ENCODE data around the gene QSOX1. TPM values are rescaled to one million over a fixed set of nuclear protein-coding genes. Genes with fewer than 3 reads are reported as not detected.
A peak's percentile ranks its signal among the peaks of the same experiment; 100 is the strongest.

QSOX1 gene
- total RNA-seq, 1 donor from 2014 or later: 221 TPM

DNA sequence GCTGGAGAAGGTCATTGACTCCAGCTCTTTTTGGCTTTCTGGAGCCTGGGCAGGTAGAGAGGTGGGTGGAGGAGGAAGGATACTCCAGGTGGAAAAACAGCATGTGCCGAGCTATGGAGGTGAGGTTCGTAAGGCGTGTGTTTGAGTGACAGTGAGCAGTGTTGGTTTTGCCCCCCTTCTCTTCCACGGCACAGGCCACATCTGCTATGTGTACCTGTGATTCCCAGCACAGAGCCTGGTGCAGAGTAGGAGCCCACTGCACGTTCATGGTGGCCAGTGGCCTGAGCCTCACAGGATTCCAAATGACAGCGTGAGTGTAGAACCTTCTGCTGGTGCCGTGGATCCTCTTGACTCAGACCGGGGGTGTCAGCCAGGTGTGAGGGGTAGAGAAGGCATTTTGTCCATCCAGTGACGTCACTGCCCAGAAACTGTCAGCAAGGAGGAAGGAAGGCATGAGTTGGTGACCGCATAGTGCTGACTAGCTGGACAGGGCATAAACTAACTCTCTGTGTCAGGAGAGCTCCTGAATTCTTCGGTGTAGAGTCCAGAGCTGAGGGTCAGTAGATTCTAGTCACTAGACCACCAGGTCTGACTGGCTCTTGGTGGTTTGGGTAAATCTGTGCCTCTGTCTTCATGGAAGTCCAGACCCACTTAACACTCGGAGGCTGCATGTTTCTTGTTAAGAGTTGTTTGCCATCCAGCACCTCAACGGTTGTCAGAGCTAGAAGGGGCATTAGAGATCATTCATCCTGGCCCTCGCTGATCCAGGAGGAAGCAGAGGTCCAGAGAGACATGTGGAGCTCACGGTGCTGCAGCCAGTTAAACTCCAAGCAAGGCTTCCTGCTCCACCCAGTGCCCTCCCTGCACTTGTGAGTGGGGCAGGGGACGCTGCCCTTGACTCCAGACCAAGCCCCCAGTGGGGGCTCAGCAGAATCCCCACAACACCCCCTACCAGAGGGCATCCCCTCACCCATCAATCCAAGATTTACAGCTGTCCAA lies 3.8 kb downstream of the QSOX1 start:
- peak overlapping the region; percentile 96 for H3K27ac Mint-ChIP-seq

DNA sequence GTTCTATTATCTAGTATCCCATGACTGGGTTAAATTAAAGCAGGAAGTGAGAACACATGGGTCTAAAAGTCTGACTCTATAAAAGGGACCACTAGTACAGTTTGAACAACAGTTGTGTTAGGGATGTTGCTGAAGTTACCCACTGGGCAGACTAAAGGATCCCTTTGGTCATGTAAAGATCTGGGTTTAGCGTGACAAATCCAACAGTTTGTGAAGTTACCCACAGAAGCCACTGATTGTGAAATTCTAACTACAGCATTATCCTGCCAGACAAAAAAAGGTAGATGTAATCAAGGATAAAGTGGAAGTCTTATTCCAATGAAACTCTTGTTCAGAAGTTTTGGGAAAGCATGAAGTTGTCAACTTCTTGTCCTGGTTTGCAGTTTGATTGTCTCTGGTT lies 5.7 kb downstream of the QSOX1 start:
- TF ChIP-seq, protein P1, sequence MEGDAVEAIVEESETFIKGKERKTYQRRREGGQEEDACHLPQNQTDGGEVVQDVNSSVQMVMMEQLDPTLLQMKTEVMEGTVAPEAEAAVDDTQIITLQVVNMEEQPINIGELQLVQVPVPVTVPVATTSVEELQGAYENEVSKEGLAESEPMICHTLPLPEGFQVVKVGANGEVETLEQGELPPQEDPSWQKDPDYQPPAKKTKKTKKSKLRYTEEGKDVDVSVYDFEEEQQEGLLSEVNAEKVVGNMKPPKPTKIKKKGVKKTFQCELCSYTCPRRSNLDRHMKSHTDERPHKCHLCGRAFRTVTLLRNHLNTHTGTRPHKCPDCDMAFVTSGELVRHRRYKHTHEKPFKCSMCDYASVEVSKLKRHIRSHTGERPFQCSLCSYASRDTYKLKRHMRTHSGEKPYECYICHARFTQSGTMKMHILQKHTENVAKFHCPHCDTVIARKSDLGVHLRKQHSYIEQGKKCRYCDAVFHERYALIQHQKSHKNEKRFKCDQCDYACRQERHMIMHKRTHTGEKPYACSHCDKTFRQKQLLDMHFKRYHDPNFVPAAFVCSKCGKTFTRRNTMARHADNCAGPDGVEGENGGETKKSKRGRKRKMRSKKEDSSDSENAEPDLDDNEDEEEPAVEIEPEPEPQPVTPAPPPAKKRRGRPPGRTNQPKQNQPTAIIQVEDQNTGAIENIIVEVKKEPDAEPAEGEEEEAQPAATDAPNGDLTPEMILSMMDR (IDR thresholded peaks at IDR 0.05; ENCODE audit: unreplicated experiment): no peak
- H3K27ac Mint-ChIP-seq: no peak overlapping the region
- no peak for DNase-seq (ENCODE audit: low spot score, unreplicated experiment)
- no peak overlapping the region for H3K4me3 Mint-ChIP-seq (ENCODE audit: low read depth)
- H3K36me3 Mint-ChIP-seq (ENCODE audit: insufficient read depth): peaks cover 12% of the 10 kb centered on the region
- H3K4me1 Mint-ChIP-seq (ENCODE audit: low read depth): peaks cover 68% of the 10 kb centered on the region
- peaks cover 16% of the 10 kb centered on the region for H3K27me3 Mint-ChIP-seq
- no peaks in the 10 kb centered on the region for H3K9me3 Mint-ChIP-seq (ENCODE audit: low read depth)

More for the DNA sequence above, 3.8 kb downstream of the QSOX1 start:
- H3K4me3 Mint-ChIP-seq (ENCODE audit: low read depth): peak overlapping the region; percentile 92
- no peaks in the 10 kb centered on the region for H3K9me3 Mint-ChIP-seq (ENCODE audit: low read depth)
- H3K36me3 Mint-ChIP-seq (ENCODE audit: insufficient read depth): peaks cover 4% of the 10 kb centered on the region
- H3K4me1 Mint-ChIP-seq (ENCODE audit: low read depth): peaks cover 64% of the 10 kb centered on the region
- TF ChIP-seq, protein P1 (IDR thresholded peaks at IDR 0.05; ENCODE audit: unreplicated experiment): no peak
- H3K27me3 Mint-ChIP-seq: peaks cover 13% of the 10 kb centered on the region
- no peak for DNase-seq (ENCODE audit: low spot score, unreplicated experiment)

DNA sequence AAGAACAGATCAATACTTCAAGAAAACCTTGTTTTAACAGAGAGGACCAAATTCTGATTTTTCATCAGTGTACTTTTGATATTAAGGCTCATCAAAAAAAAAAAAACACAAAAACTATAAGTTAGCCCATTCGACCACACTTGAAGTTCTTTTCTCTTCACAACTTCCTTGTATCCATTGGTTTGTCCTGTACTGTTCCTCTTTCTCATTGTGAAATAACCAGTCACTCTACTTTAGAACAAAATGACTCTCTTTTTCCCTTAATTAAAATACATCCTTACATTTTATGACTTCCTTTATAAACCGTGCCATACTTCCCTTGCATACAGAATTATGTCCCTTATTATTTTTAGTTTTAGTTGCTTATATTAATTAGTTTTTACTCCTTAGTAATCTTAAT lies 8.4 kb downstream of the QSOX1 start:
- Mint-ChIP-seq H3K27ac (no peak overlapping the region), H3K4me1 (ENCODE audit: low read depth) (peaks cover 49% of the 10 kb centered on the region), H3K36me3 (ENCODE audit: insufficient read depth) (peaks cover 16% of the 10 kb centered on the region), H3K9me3 (ENCODE audit: low read depth) (no peaks in the 10 kb centered on the region), H3K4me3 (ENCODE audit: low read depth) (no peak overlapping the region), H3K27me3 (peaks cover 18% of the 10 kb centered on the region)
- DNase-seq (ENCODE audit: low spot score, unreplicated experiment): no peak
- TF ChIP-seq, protein P1 (IDR thresholded peaks at IDR 0.05; ENCODE audit: unreplicated experiment): no peak

- TF ChIP-seq, protein P1 (IDR thresholded peaks at IDR 0.05; ENCODE audit: unreplicated experiment): no peak
- H3K4me1 Mint-ChIP-seq (ENCODE audit: low read depth): peaks cover 47% of the 10 kb centered on the region
- no peaks in the 10 kb centered on the region for H3K9me3 Mint-ChIP-seq (ENCODE audit: low read depth)
- H3K36me3 Mint-ChIP-seq (ENCODE audit: insufficient read depth): peaks cover 21% of the 10 kb centered on the region
- no peak overlapping the region for H3K4me3 Mint-ChIP-seq (ENCODE audit: low read depth)
- H3K27ac Mint-ChIP-seq: no peak overlapping the region
- peaks cover 15% of the 10 kb centered on the region for H3K27me3 Mint-ChIP-seq
- no peak for DNase-seq (ENCODE audit: low spot score, unreplicated experiment)
Measured at GRCh38 chr1:180165096-180165495, 10.4 kb downstream of the QSOX1 start.

GRCh38 chr1:180165509-180166435 lies 11.1 kb downstream of the QSOX1 start:
- no peak overlapping the region for H3K27ac Mint-ChIP-seq
- H3K27me3 Mint-ChIP-seq: peaks cover 10% of the 10 kb centered on the region
- DNase-seq (ENCODE audit: low spot score, unreplicated experiment): no peak
- H3K36me3 Mint-ChIP-seq (ENCODE audit: insufficient read depth): peaks cover 21% of the 10 kb centered on the region
- H3K4me3 Mint-ChIP-seq (ENCODE audit: low read depth): no peak overlapping the region
- no peaks in the 10 kb centered on the region for H3K9me3 Mint-ChIP-seq (ENCODE audit: low read depth)
- TF ChIP-seq, protein P1 (IDR thresholded peaks at IDR 0.05; ENCODE audit: unreplicated experiment): no peak
- H3K4me1 Mint-ChIP-seq (ENCODE audit: low read depth): peaks cover 48% of the 10 kb centered on the region
